BJ (cell line): ENCODE data around the gene TMTC3. TPM values are rescaled to one million over a fixed set of nuclear protein-coding genes. Genes with fewer than 3 reads are reported as not detected.

Experiments used
- CTCF ChIA-PET: fragments of 350-600 bp; formaldehyde crosslinking; extraction: SDS; loops from one replicate; lab custom pipeline; 2021; ENCODE audit warnings: antibody characterized with exemption, inconsistent platforms; lab: Yijun Ruan, JAX
- POLR2A ChIA-PET: fragments of 300-600 bp; sonication (Branson Sonifier 250); formaldehyde crosslinking; extraction: SDS; loops from one replicate; lab custom pipeline; 2021; ENCODE audit warnings: antibody characterized with exemption; lab: Charles Lee
- DNase-seq: peaks from one replicate; pipeline ENCODE4 v3.0.0-alpha.2; 2011; ENCODE audit warnings: low read depth
- H3K27me3 ChIP-seq: 2 replicates; pipeline ENCODE4 v1.6.0; 2011; ENCODE audit warnings: low read length; ENCODE audit not compliant: control insufficient read depth, insufficient read depth
- H3K36me3 ChIP-seq: 2 replicates; pipeline ENCODE4 v1.5.1; 2011; ENCODE audit warnings: low read length; ENCODE audit not compliant: control insufficient read depth, insufficient read depth
- H3K4me3 ChIP-seq: 2 replicates; pipeline ENCODE4 v1.5.1; 2011; ENCODE audit warnings: low read depth, mild to moderate bottlenecking, control low read depth, low read length
- CTCF ChIP-seq: IDR thresholded peaks from 2 replicates; pipeline ENCODE4 v1.5.1; 2011; ENCODE audit warnings: low read depth, mild to moderate bottlenecking, control low read depth, inconsistent platforms, low read length, moderate library complexity; ENCODE audit not compliant: insufficient read depth
- polyA plus RNA-seq: library from polyadenylated mRNA; depleted of rRNA; stranded (reverse); fragments of >200 nt; gene quantifications from 2 replicates; pipeline ENCODE4 v1.2.3, GENCODE V29; 2011

Gene TMTC3
- polyA plus RNA-seq, 1 experiment: 10.5 TPM

DNA sequence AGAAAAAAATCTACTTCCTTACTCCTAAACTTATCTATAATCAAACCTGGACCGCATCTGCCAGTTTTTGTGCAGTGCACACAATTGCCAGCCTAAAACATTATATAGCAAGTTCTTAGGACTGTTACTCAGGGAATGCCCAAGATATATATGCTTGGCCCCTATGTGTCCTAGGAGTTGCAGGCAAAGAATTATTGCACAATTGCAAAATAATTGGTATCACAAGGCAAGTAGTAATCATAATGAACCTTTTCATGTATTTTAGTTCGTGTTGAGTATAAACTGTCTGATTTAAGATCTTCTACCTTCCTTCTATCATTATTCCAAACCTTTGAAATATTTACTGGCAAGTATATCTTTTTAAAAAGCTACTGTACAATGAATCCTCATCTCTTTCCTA lies 45.5 kb downstream of the TMTC3 start:
- no peak for DNase-seq
- CTCF ChIA-PET: interaction anchor here (1.0 kb wide), 1 partner anchor 21 kb away, joined by 4 read pairs; no protein-coding TSS in a partner anchor
- TF ChIP-seq CTCF: no peak
- Histone ChIP-seq H3K27me3 (no peaks in the 10 kb centered on the region), H3K4me3 (no peak overlapping the region), H3K36me3 (no peaks in the 10 kb centered on the region)
- POLR2A ChIA-PET: no interaction called here

GRCh38 chr12:88188180-88188579 lies 46.1 kb downstream of the TMTC3 start:
- Histone ChIP-seq H3K27me3 (no peaks in the 10 kb centered on the region), H3K4me3 (no peak overlapping the region), H3K36me3 (no peaks in the 10 kb centered on the region)
- DNase-seq: no peak
- CTCF ChIA-PET: interaction anchor here (1.0 kb wide), 1 partner anchor 20 kb away, joined by 4 read pairs; no protein-coding TSS in a partner anchor
- no peak for TF ChIP-seq CTCF
- POLR2A ChIA-PET: interaction anchor here (0.7 kb wide), 1 partner anchor 46 kb away, joined by 5 read pairs; the partner anchor contains the start of gene CEP290

DNA sequence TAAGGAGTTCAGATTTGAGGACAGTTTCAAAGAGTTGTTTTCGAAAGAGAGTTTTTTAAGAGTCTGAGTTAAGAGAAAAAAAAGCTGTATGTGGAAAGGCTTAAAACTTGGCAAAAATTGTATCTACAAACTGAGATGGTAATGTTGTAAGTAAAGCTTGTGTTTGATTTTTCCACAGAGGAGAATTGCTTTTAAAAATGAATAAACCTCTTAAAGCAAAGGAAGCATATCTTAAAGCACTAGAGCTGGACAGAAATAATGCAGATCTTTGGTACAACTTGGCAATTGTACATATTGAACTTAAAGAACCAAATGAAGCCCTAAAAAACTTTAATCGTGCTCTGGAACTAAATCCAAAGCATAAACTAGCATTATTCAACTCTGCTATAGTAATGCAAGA lies 50.3 kb downstream of the TMTC3 start:
- H3K36me3 ChIP-seq: no peaks in the 10 kb centered on the region

DNA sequence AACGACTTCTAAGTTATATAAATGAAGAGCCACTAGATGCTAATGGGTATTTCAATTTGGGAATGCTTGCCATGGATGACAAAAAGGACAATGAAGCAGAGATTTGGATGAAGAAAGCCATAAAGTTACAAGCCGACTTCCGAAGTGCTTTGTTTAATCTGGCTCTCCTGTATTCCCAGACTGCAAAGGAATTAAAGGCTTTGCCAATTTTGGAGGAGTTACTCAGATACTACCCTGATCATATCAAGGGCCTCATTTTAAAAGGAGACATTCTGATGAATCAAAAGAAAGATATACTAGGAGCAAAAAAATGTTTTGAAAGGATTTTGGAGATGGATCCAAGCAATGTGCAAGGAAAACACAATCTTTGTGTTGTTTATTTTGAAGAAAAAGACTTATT lies 52.8 kb downstream of the TMTC3 start:
- Histone ChIP-seq H3K27me3 (no peaks in the 10 kb centered on the region), H3K36me3 (no peaks in the 10 kb centered on the region), H3K4me3 (no peak overlapping the region)
- CTCF ChIA-PET: no interaction called here
- no peak for DNase-seq
- TF ChIP-seq CTCF: no peak
- POLR2A ChIA-PET: no interaction called here

More for the DNA sequence above, 50.3 kb downstream of the TMTC3 start:
- Histone ChIP-seq H3K4me3 (no peak overlapping the region), H3K27me3 (no peaks in the 10 kb centered on the region)
- no peak for TF ChIP-seq CTCF
- no peak for DNase-seq
- ChIA-PET CTCF (no interaction called here), POLR2A (no interaction called here)

GRCh38 chr12:88200029-88200428 lies 57.9 kb downstream of the TMTC3 start:
- no peak for DNase-seq
- ChIA-PET CTCF (no interaction called here), POLR2A (no interaction called here)
- H3K4me3 ChIP-seq: no peak overlapping the region
- no peaks in the 10 kb centered on the region for H3K27me3 ChIP-seq
- TF ChIP-seq CTCF: no peak
- H3K36me3 ChIP-seq: no peaks in the 10 kb centered on the region
